HEK293 (cell line): ENCODE results near the gene WWOX.

Experiments
- CTCF ChIA-PET: fragments of 350-600 bp; formaldehyde crosslinking; extraction: SDS; loops from one replicate; lab custom pipeline; 2021; ENCODE audit warnings: antibody characterized with exemption; lab: Yijun Ruan, JAX
- POLR2A ChIA-PET: fragments of 300-600 bp; formaldehyde crosslinking; extraction: SDS; loops from one replicate; lab custom pipeline; 2020; ENCODE audit warnings: antibody characterized with exemption, inconsistent platforms; lab: Yijun Ruan, JAX
- H3K27ac ChIP-seq: fragments of 200-500 bp; sonication (Bioruptor generic); 2 replicates; pipeline ENCODE4 v1.5.1; 2014; ENCODE audit warnings: low read depth, low read length, control low read depth, inconsistent platforms; ENCODE audit errors: extremely low read depth
- H3K36me3 ChIP-seq, 2 experiments: fragments of 200-500 bp in 1 of 2; sonication (Bioruptor generic) in 1 of 2; 1 replicate in 1 of 2; 2 replicates in 1 of 2; pipeline ENCODE4 v1.5.1; 2014 to 2017; ENCODE audit warnings: inconsistent platforms in 2 of 2, low read length in 2 of 2; ENCODE audit not compliant: control insufficient read depth in 2 of 2, insufficient read depth in 1 of 2
- H3K4me1 ChIP-seq: fragments of 200-500 bp; sonication (Bioruptor generic); 2 replicates; pipeline ENCODE4 v1.5.1; 2014; ENCODE audit warnings: mild to moderate bottlenecking, low read length, inconsistent platforms; ENCODE audit not compliant: control insufficient read depth, insufficient read depth
- H3K4me3 ChIP-seq: 2 replicates; pipeline ENCODE4 v1.5.1; 2011; ENCODE audit warnings: low read depth, mild to moderate bottlenecking, control low read depth, low read length, moderate library complexity
- H3K9me3 ChIP-seq: fragments of 200-500 bp; sonication (Bioruptor generic); 2 replicates; pipeline ENCODE4 v1.5.1; 2014; ENCODE audit warnings: low read depth, low read length, inconsistent platforms; ENCODE audit not compliant: control insufficient read depth, insufficient read depth
- FEZF1 ChIP-seq: fragments of 450-650 bp; formaldehyde crosslinking; IDR thresholded peaks from 2 replicates; pipeline ENCODE4 v1.5.1; 2016; ENCODE audit warnings: missing biosample characterization, missing genetic modification characterization
- GLIS2 ChIP-seq: fragments of 450-650 bp; formaldehyde crosslinking; IDR thresholded peaks from 2 replicates; pipeline ENCODE4 v1.5.1; 2016; ENCODE audit warnings: missing biosample characterization, missing genetic modification characterization
- KLF16 ChIP-seq: fragments of 450-650 bp; formaldehyde crosslinking; IDR thresholded peaks from 2 replicates; pipeline ENCODE4 v1.5.1; 2017; ENCODE audit warnings: missing biosample characterization, missing genetic modification characterization
- KLF8 ChIP-seq: fragments of 450-650 bp; formaldehyde crosslinking; IDR thresholded peaks from 2 replicates; pipeline ENCODE4 v1.5.1; 2016; ENCODE audit warnings: missing biosample characterization, missing genetic modification characterization
- MEIS1 ChIP-seq: sonication (generic); formaldehyde crosslinking; IDR thresholded peaks from 2 replicates; pipeline ENCODE4 v1.8.1; 2022; ENCODE audit warnings: missing genetic modification reagents, mild to moderate bottlenecking, borderline replicate concordance
- SCRT1 ChIP-seq: fragments of 450-650 bp; formaldehyde crosslinking; IDR thresholded peaks from 2 replicates; pipeline ENCODE4 v1.5.1; 2016; ENCODE audit warnings: missing biosample characterization, missing genetic modification characterization, borderline replicate concordance
- TCF7L2 ChIP-seq: IDR thresholded peaks from 2 replicates; pipeline ENCODE4 v1.6.1; 2011; ENCODE audit warnings: low read depth, mild to moderate bottlenecking, inconsistent platforms, low read length, moderate library complexity, borderline replicate concordance
- ZFP37 ChIP-seq: fragments of 450-650 bp; formaldehyde crosslinking; IDR thresholded peaks from 2 replicates; pipeline ENCODE4 v1.5.1; 2016; ENCODE audit warnings: missing biosample characterization, missing genetic modification characterization
- ZFP69B ChIP-seq: fragments of 450-650 bp; formaldehyde crosslinking; IDR thresholded peaks from 2 replicates; pipeline ENCODE4 v1.5.1; 2016; ENCODE audit warnings: missing biosample characterization, missing genetic modification characterization
- ZNF10 ChIP-seq: fragments of 450-650 bp; formaldehyde crosslinking; IDR thresholded peaks from 2 replicates; pipeline ENCODE4 v1.5.1; 2017; ENCODE audit warnings: missing biosample characterization, missing genetic modification characterization
- ZNF112 ChIP-seq: fragments of 450-650 bp; formaldehyde crosslinking; IDR thresholded peaks from 2 replicates; pipeline ENCODE4 v1.5.0; 2017; ENCODE audit warnings: missing biosample characterization, missing genetic modification characterization
- ZNF157 ChIP-seq: fragments of 450-650 bp; formaldehyde crosslinking; IDR thresholded peaks from 2 replicates; pipeline ENCODE4 v1.5.1; 2016; ENCODE audit warnings: missing biosample characterization, missing genetic modification characterization
- ZNF221 ChIP-seq: fragments of 450-650 bp; formaldehyde crosslinking; IDR thresholded peaks from 2 replicates; pipeline ENCODE4 v1.5.1; 2017; ENCODE audit warnings: missing biosample characterization, missing genetic modification characterization, borderline replicate concordance
- ZNF239 ChIP-seq: fragments of 450-650 bp; formaldehyde crosslinking; IDR thresholded peaks from 2 replicates; pipeline ENCODE4 v1.5.1; 2016; ENCODE audit warnings: missing biosample characterization, missing genetic modification characterization
- ZNF266 ChIP-seq: fragments of 450-650 bp; formaldehyde crosslinking; IDR thresholded peaks from 2 replicates; pipeline ENCODE4 v1.5.1; 2016; ENCODE audit warnings: missing biosample characterization, missing genetic modification characterization, low read depth
- ZNF341 ChIP-seq: fragments of 450-650 bp; formaldehyde crosslinking; IDR thresholded peaks from 2 replicates; pipeline ENCODE4; 2016; ENCODE audit warnings: low read depth, missing biosample characterization, missing genetic modification characterization
- ZNF473 ChIP-seq: fragments of 450-650 bp; formaldehyde crosslinking; IDR thresholded peaks from 2 replicates; pipeline ENCODE4 v1.5.1; 2017; ENCODE audit warnings: missing biosample characterization, missing genetic modification characterization
- ZNF48 ChIP-seq: fragments of 450-650 bp; formaldehyde crosslinking; IDR thresholded peaks from 2 replicates; pipeline ENCODE4 v1.5.1; 2016; ENCODE audit warnings: missing biosample characterization, missing genetic modification characterization
- ZNF514 ChIP-seq: fragments of 450-650 bp; formaldehyde crosslinking; IDR thresholded peaks from 2 replicates; pipeline ENCODE4 v1.5.1; 2016; ENCODE audit warnings: missing biosample characterization, missing genetic modification characterization
- ZNF549 ChIP-seq: fragments of 450-650 bp; IDR thresholded peaks from 2 replicates; pipeline ENCODE4 v1.5.1; 2018; ENCODE audit warnings: missing biosample characterization, missing genetic modification characterization, mild to moderate bottlenecking, inconsistent platforms, moderate library complexity
- ZNF623 ChIP-seq: fragments of 450-650 bp; formaldehyde crosslinking; IDR thresholded peaks from 2 replicates; pipeline ENCODE4 v1.5.1; 2016; ENCODE audit warnings: missing biosample characterization, missing genetic modification characterization
- ZNF624 ChIP-seq: fragments of 450-650 bp; formaldehyde crosslinking; IDR thresholded peaks from 2 replicates; pipeline ENCODE4 v1.5.1; 2017; ENCODE audit warnings: missing biosample characterization, missing genetic modification characterization
- ZNF629 ChIP-seq: fragments of 450-650 bp; formaldehyde crosslinking; IDR thresholded peaks from 2 replicates; pipeline ENCODE4 v1.5.1; 2017; ENCODE audit warnings: missing biosample characterization, missing genetic modification characterization
- ZNF76 ChIP-seq: fragments of 450-650 bp; formaldehyde crosslinking; IDR thresholded peaks from 2 replicates; pipeline ENCODE4; 2016; ENCODE audit warnings: low read depth, missing biosample characterization, missing genetic modification characterization, borderline replicate concordance
- ZNF776 ChIP-seq: fragments of 450-650 bp; formaldehyde crosslinking; IDR thresholded peaks from 2 replicates; pipeline ENCODE4 v1.5.0; 2017; ENCODE audit warnings: missing biosample characterization, missing genetic modification characterization, borderline replicate concordance
- ZNF843 ChIP-seq: fragments of 450-650 bp; formaldehyde crosslinking; IDR thresholded peaks from 2 replicates; pipeline ENCODE4 v1.5.1; 2016; ENCODE audit warnings: missing biosample characterization, missing genetic modification characterization
- TF ChIP-seq, protein P1 (sequence below): fragments of 450-650 bp; formaldehyde crosslinking; IDR thresholded peaks from 2 replicates; pipeline ENCODE4 v1.5.1; 2016; ENCODE audit warnings: missing biosample characterization, missing genetic modification characterization
- TF ChIP-seq, protein P2 (sequence below): fragments of 450-650 bp; formaldehyde crosslinking; IDR thresholded peaks from 2 replicates; pipeline ENCODE4 v1.5.1; 2016; ENCODE audit warnings: missing biosample characterization, missing genetic modification characterization
- TF ChIP-seq, protein P3 (sequence below): fragments of 450-650 bp; formaldehyde crosslinking; IDR thresholded peaks from 2 replicates; pipeline ENCODE4 v1.5.0; 2017; ENCODE audit warnings: missing biosample characterization, missing genetic modification characterization, borderline replicate concordance
- TF ChIP-seq, protein P4 (sequence below): fragments of 450-650 bp; formaldehyde crosslinking; IDR thresholded peaks from 2 replicates; pipeline ENCODE4; 2016; ENCODE audit warnings: missing biosample characterization, missing genetic modification characterization
- TF ChIP-seq, protein P5 (sequence below): sonication (generic); formaldehyde crosslinking; IDR thresholded peaks from 2 replicates; pipeline ENCODE4 v1.8.1; 2022; ENCODE audit warnings: mild to moderate bottlenecking, moderate library complexity, missing genetic modification reagents

Gene WWOX

DNA sequence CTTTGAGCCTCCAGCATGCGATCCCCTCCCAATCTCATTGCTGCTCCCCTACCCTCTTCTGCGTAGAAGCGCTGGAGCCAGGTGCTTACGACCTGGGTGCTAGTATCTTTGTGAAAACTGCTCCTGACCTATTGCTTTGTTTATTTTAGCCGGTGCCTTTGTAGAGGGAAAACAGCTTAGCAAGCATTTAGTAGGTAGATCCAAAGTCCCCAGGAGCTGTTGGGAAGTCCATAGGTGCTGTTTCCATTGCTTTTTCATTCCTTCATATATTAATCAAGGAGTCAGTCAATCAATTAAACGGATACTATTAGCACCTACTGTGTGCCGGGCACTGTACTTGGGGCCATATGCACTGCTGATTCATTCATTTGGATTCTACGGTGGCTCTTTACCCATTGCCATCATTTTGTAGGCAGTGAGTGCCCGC lies 497.6 kb downstream of the WWOX start:
- Histone ChIP-seq H3K9me3 (no peaks in the 10 kb centered on the region), H3K4me3 (no peak overlapping the region), H3K36me3 (no peaks in the 10 kb centered on the region), H3K27ac (no peak overlapping the region), H3K4me1 (no peaks in the 10 kb centered on the region)
- POLR2A ChIA-PET, result no interaction called here
- no peak for TF ChIP-seq ZNF624 (tag by site-specific recombination)
- TF ChIP-seq, protein P1, sequence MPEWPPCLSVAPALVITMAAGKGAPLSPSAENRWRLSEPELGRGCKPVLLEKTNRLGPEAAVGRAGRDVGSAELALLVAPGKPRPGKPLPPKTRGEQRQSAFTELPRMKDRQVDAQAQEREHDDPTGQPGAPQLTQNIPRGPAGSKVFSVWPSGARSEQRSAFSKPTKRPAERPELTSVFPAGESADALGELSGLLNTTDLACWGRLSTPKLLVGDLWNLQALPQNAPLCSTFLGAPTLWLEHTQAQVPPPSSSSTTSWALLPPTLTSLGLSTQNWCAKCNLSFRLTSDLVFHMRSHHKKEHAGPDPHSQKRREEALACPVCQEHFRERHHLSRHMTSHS (tag by site-specific recombination), result no peak
- no peak for TF ChIP-seq KLF8 (tag by site-specific recombination)
- TF ChIP-seq ZNF623 (tag by site-specific recombination), result no peak
- no peak for TF ChIP-seq FEZF1
- TF ChIP-seq ZNF48, result no peak
- TF ChIP-seq KLF16 (tag by site-specific recombination), result no peak
- TF ChIP-seq ZNF549 (tag by site-specific recombination), result no peak
- TF ChIP-seq ZNF514 (tag by site-specific recombination), result no peak
- no peak for TF ChIP-seq MEIS1
- TF ChIP-seq ZNF473, result no peak
- TF ChIP-seq, protein P2, sequence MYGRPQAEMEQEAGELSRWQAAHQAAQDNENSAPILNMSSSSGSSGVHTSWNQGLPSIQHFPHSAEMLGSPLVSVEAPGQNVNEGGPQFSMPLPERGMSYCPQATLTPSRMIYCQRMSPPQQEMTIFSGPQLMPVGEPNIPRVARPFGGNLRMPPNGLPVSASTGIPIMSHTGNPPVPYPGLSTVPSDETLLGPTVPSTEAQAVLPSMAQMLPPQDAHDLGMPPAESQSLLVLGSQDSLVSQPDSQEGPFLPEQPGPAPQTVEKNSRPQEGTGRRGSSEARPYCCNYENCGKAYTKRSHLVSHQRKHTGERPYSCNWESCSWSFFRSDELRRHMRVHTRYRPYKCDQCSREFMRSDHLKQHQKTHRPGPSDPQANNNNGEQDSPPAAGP, result no peak
- TF ChIP-seq ZNF221 (tag by site-specific recombination), result no peak
- no peak for TF ChIP-seq ZNF341 (tag by site-specific recombination)
- no peak for TF ChIP-seq TCF7L2
- TF ChIP-seq, protein P3, sequence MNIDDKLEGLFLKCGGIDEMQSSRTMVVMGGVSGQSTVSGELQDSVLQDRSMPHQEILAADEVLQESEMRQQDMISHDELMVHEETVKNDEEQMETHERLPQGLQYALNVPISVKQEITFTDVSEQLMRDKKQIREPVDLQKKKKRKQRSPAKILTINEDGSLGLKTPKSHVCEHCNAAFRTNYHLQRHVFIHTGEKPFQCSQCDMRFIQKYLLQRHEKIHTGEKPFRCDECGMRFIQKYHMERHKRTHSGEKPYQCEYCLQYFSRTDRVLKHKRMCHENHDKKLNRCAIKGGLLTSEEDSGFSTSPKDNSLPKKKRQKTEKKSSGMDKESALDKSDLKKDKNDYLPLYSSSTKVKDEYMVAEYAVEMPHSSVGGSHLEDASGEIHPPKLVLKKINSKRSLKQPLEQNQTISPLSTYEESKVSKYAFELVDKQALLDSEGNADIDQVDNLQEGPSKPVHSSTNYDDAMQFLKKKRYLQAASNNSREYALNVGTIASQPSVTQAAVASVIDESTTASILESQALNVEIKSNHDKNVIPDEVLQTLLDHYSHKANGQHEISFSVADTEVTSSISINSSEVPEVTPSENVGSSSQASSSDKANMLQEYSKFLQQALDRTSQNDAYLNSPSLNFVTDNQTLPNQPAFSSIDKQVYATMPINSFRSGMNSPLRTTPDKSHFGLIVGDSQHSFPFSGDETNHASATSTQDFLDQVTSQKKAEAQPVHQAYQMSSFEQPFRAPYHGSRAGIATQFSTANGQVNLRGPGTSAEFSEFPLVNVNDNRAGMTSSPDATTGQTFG (tag by site-specific recombination), result no peak
- TF ChIP-seq ZNF629 (tag by site-specific recombination), result no peak
- TF ChIP-seq ZNF776 (tag by site-specific recombination), result no peak
- TF ChIP-seq, protein P4, sequence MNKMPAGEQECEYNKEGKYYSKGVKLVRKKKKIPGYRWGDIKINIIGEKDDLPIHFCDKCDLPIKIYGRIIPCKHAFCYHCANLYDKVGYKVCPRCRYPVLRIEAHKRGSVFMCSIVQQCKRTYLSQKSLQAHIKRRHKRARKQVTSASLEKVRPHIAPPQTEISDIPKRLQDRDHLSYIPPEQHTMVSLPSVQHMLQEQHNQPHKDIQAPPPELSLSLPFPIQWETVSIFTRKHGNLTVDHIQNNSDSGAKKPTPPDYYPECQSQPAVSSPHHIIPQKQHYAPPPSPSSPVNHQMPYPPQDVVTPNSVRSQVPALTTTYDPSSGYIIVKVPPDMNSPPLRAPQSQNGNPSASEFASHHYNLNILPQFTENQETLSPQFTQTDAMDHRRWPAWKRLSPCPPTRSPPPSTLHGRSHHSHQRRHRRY (tag by site-specific recombination), result no peak
- TF ChIP-seq ZNF76, result no peak
- CTCF ChIA-PET, result no interaction called here

DNA sequence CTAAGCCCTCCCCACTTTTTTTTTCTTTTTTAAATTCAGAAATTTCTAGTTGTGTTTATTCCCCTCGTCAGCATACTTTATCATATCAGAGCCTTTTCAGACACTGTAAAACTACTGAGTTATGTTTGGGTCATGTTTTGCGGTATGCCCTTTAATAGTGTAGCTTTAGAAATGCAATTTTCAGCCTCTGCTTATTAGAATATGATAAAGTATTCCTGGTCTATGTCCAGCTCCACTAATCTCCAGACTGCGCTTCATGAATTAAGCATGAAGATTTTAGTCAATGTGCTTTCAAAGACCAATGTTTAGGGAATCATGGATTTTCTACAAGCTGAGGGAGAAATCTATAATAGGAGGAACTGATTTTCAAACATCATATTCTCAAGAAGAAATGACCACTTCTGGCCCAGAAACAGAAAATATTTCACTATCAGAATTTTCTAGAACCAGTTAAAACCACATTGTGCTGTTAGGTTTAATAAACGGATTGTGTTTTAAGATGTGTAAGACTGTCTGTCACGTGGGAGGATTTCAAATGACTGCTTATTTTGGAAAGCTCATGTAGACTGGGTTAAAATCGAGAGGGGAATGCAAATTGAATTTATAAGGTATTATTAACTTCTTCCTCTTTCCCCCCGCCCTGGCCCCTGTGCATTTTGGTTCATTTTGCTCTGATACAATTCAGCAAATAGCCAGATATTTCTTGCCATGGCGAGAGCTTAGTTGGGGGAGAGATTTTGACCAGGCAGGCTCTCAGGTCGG lies 498.5 kb downstream of the WWOX start:
- CTCF ChIA-PET, result no interaction called here
- POLR2A ChIA-PET, result no interaction called here
- Histone ChIP-seq H3K4me1 (no peaks in the 10 kb centered on the region), H3K4me3 (no peak overlapping the region), H3K9me3 (no peaks in the 10 kb centered on the region), H3K36me3 (no peaks in the 10 kb centered on the region), H3K27ac (no peak overlapping the region)
- TF ChIP-seq, protein P5, sequence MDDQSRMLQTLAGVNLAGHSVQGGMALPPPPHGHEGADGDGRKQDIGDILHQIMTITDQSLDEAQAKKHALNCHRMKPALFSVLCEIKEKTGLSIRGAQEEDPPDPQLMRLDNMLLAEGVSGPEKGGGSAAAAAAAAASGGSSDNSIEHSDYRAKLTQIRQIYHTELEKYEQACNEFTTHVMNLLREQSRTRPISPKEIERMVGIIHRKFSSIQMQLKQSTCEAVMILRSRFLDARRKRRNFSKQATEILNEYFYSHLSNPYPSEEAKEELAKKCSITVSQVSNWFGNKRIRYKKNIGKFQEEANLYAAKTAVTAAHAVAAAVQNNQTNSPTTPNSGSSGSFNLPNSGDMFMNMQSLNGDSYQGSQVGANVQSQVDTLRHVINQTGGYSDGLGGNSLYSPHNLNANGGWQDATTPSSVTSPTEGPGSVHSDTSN, result no peak
- no peak for TF ChIP-seq ZNF239
- TF ChIP-seq ZFP69B (tag by site-specific recombination), result no peak
- no peak for TF ChIP-seq ZFP37 (tag by site-specific recombination)
- TF ChIP-seq ZNF10 (tag by site-specific recombination), result no peak
- no peak for TF ChIP-seq TCF7L2
- no peak for TF ChIP-seq GLIS2 (tag by site-specific recombination)
- no peak for TF ChIP-seq ZNF157 (tag by site-specific recombination)
- no peak for TF ChIP-seq SCRT1
- no peak for TF ChIP-seq ZNF266
- TF ChIP-seq ZNF112 (tag by site-specific recombination), result no peak
- TF ChIP-seq ZNF843 (tag by site-specific recombination), result no peak
